ENCODE results near the gene ST3GAL3. TPM values are rescaled to one million over a fixed set of nuclear protein-coding genes. Genes with fewer than 3 reads are reported as not detected.

The ST3GAL3 gene
- total RNA-seq, 1 donor from 2014 or later: 18.3 TPM

- no peak overlapping the region for H3K4me3 ChIP-seq (ENCODE audit: low read depth, low read length)
- DNase-seq (ENCODE audit: low read depth): no peak
- no peak for TF ChIP-seq CTCF (conservative IDR thresholded peaks at IDR 0.05; ENCODE audit: low read depth, low read length)
Observed at GRCh38 chr1:43870306-43870705, 163.0 kb downstream of the ST3GAL3 start.

- no peak for DNase-seq (ENCODE audit: low read depth)
- TF ChIP-seq CTCF (conservative IDR thresholded peaks at IDR 0.05; ENCODE audit: low read depth, low read length): no peak
- no peak overlapping the region for H3K4me3 ChIP-seq (ENCODE audit: low read depth, low read length)
Observed at GRCh38 chr1:43871181-43871910, 164.0 kb downstream of the ST3GAL3 start.

GRCh38 chr1:43872280-43872679 is 164.9 kb downstream of the ST3GAL3 start:
- DNase-seq (ENCODE audit: low read depth): no peak
- H3K4me3 ChIP-seq (ENCODE audit: low read depth, low read length): no peak overlapping the region
- TF ChIP-seq CTCF (conservative IDR thresholded peaks at IDR 0.05; ENCODE audit: low read depth, low read length): no peak

GRCh38 chr1:43873851-43874250 is 166.5 kb downstream of the ST3GAL3 start:
- no peak for DNase-seq (ENCODE audit: low read depth)
- H3K4me3 ChIP-seq (ENCODE audit: low read depth, low read length): no peak overlapping the region
- no peak for TF ChIP-seq CTCF (conservative IDR thresholded peaks at IDR 0.05; ENCODE audit: low read depth, low read length)

GRCh38 chr1:43874716-43875115 is 167.4 kb downstream of the ST3GAL3 start:
- TF ChIP-seq CTCF (conservative IDR thresholded peaks at IDR 0.05; ENCODE audit: low read depth, low read length): no peak

GRCh38 chr1:43875331-43875730 is 168.0 kb downstream of the ST3GAL3 start:
- no peak for TF ChIP-seq CTCF (conservative IDR thresholded peaks at IDR 0.05; ENCODE audit: low read depth, low read length)
- no peak overlapping the region for H3K4me3 ChIP-seq (ENCODE audit: low read depth, low read length)
- no peak for DNase-seq (ENCODE audit: low read depth)

More at GRCh38 chr1:43874716-43875115, 167.4 kb downstream of the ST3GAL3 start:
- no peak overlapping the region for H3K4me3 ChIP-seq (ENCODE audit: low read depth, low read length)
- no peak for DNase-seq (ENCODE audit: low read depth)

- no peak for DNase-seq (ENCODE audit: low read depth)
- H3K4me3 ChIP-seq (ENCODE audit: low read depth, low read length): no peak overlapping the region
- no peak for TF ChIP-seq CTCF (conservative IDR thresholded peaks at IDR 0.05; ENCODE audit: low read depth, low read length)
Observed at GRCh38 chr1:43877101-43877500, 169.8 kb downstream of the ST3GAL3 start.

Data from epithelial cell of proximal tubule (primary cell).